GM21447 (cell line): Measurements from ENCODE around the gene CASQ1.

Experiments used
- ATAC-seq: cut with Tn5 transposase; IDR thresholded peaks from one replicate; pipeline ENCODE4 v1.9.1; 2021; ENCODE audit not compliant: unreplicated experiment

Gene CASQ1

DNA sequence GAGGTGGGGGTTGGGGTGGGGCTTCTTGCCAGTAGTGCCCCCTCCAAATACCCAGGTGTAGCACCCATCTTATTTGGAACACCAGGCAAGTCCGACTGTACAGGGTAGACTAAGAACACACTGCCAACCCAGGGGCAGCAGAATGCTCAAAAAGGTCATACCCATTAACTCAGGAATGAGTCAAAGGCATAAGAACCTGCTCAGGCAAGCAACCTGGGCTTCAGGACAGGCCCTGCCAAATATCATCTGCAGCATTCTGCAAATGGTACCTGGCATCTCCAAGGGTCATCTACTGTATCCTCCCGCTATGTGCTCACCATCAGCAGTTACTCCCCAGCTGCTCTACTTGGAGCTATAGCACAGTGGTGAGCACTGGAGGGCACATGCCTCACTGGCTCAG, 34.2 kb downstream of the CASQ1 start:
- no peak for ATAC-seq

DNA sequence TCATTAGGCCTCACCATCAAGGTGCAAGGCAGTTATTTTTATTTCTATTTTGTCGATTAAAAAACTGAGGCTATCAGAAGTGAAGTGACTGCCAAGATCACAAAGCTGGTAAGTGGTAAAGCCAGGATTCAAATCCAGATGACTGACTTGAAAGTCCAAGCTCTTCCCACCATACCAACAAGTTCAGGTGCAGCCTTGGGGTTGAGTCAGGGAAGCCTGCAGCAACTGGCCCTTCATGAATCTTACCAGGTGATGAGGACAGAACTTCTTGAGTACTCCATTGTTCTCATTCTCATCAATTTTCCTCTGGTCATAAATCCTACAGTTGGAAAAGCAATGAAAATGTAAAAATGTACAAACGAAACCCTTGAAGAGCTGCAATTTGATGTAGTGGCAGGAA, 35.0 kb downstream of the CASQ1 start:
- ATAC-seq: no peak

DNA sequence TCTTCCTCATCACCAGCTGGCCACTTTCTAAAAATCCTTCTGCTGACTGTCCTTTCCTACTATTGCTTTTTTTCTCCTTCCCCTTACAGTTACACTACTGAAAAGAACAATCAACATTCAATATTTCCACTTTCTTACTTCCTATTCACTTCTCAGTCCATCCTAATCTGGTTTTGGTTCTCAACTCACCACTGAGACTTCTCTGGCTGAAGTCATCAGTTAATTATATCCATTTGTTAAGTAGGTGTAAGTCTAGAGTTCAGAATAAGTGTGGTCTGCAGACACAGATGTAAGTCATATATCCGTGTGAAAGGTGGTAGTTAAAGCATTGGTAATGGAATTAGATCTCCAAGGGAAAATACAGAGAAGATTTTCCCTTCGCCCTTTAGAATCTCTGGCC, 36.2 kb downstream of the CASQ1 start:
- no peak for ATAC-seq

DNA sequence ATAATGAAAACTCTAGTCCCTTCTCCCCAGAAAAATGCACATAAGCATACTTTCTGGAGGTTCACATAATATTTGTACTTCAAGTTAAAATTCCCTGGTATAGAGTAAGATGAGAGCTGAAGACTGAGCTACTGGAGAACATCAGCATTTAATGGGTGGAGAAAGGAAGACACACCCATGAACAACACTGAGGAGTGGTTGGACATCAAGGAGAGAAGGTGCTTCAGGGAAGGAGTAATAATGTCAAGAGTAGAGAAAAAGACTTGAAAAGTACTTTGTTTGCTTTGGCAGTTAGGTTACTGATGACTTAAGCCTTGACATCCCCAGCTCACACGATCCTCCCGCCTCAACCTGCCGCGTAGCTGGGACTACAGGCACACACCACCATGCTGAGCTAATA, 36.7 kb downstream of the CASQ1 start:
- no peak for ATAC-seq

DNA sequence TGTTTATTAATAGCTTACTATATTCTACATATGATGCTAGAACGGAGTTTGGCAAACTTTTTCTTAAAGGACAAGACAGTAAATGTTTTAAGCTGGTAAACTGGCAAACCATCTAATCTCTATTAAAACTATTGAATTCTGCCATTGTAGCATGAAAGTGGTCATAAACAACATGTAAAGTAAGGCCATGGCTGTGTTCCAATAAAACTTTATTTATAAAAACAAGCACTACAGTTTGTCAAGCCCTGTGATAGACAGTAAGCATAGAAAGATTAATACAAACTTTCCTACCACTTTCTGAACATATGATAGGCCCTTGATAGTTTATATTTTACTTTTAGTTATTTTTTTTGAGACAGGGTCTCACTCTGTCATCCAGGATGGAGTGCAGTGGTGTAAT, 37.2 kb downstream of the CASQ1 start:
- ATAC-seq: no peak

DNA sequence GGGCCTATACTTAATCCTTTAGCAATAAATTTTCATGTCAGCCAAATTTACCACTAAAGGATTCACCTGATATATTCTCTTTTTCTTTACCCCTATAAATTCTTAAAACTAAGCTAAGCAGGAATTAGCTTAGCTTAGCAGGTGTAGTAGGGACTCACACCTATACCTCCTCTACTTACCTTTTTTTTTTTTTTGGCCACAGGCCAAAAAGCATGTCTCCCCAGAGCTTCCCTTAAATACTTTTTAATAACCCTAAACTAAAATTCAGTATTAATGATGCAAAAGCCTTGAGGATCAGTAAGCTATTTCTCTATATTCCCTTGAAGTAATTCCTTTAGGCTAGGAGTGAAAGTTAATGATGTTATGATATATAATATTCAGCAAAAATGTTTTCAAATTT, 38.1 kb downstream of the CASQ1 start:
- no peak for ATAC-seq

DNA sequence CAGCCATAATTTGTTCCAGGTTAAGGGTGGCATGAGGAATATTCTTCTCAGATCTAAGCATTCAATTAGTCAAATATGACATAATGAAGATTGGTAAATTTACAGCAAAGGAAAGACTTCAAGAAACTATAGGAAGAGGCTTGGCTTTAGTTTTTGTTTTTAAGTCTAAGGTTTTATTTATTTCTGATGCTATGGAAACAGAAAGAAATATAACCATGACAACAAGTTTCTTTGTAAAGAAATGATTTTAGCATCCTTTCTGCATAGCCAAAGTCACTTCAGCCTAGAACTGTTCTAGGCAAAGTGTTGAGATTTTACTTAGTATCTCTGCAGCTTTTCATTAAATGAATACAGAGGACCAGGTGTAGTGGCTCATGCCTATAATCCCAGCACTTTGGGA, 42.5 kb downstream of the CASQ1 start:
- no peak for ATAC-seq

DNA sequence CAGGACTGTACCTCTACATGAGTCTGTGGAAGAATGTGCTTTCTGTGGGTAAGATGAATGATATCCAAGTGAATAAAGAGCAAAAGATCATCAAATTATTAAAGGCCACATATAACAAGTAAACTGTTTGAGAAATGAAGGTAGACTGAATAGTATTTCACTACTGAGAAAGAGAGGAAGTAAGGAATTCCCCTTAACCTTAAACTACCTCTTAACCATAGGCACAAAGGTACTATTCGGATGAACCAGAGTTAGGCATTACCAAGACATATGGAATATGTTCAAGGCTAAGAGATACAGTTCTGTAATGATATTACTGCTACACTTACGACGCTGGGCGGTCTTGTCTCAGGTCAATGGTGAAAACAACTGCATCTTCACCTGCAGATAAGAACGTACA, 46.4 kb downstream of the CASQ1 start:
- ATAC-seq: no peak

DNA sequence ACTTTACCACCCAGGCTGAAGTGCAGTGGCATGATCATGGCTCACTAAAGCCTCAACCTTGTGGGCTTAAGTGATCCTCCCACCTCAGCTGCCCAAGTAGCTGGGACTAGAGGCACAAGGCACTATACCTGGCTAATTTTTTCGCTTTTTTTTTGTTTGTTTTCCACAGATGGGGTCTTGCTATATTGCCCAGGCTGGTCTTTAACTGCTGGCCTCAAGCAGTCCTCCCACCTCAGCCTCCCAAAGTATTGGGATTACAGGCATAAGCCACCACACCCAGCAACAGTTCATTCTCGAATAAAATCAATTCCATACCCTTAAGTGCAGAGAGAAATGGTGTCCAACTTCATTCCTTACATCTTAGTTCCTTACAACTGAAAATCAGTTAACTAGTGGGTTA, 47.2 kb downstream of the CASQ1 start:
- no peak for ATAC-seq

DNA sequence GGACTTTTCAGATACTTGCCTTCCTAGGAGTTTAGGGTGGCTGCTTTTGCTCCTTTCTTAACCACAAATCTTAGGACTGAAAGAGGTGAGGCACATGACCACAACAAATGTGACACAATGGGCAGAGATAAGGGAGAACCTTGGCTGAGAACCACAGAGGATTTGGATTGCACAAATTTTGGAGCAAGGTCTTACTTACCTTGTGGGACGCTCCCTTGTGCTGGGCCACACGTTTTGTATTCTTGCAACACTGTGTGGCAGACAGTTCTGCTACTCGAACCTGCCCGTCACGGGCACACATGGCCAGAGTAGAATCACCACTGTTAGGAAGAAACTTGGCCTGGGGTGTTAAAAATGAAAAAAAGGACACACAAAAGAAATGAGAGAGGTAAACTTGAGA, 48.0 kb downstream of the CASQ1 start:
- no peak for ATAC-seq

DNA sequence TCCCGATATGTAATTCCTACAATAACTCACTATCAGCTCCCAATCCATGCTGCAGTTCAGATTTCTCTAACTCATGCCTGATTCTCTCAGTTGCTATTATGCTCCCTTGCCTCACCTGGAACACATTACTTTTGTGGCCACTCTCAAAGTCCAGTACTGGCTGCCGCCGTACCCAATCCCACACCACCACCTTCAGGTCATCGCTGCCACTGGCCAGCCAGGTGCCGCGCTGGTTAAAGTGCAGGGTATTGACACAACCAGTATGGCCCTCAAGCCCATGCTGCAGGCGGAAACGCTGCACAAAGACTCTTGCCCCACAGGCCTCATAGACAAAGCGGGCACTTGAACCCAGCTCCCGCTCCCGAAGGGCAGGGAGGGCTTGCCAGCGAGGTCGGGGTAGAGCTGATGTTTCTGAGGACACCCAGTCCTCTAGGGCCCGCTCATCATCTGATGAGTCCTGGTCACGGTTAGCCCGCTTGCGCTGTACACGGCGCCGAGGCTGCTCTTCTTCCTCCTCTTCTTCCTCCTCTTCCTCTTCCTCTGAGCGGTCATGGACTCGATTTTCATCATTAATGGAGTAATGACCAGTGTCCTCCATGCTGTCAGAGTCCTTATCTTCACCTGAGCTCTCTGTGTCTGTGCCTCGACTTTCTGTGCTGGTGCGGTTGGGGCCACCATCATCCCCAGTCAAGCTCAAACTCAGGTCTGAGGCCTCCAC, 49.4 kb downstream of the CASQ1 start:
- ATAC-seq: no peak

DNA sequence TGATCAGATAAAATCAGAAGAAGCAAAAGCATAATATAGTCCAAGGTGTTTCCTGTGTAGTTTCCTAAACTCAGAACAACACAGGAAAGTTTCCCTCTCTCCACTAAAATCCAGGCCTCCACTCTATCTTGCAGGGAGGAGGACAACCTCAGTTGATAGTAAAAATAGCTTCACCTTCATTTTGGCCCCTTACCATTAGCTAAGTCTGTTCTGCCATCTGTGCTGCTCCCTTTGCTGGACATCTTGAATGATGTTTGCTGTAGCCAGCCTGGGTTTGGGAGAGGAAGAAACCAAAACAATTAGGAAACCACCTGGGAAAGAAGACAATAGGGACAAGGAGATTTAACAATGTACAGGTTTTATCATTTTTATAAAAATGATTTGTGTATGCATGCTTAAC, 53.4 kb downstream of the CASQ1 start:
- no peak for ATAC-seq

DNA sequence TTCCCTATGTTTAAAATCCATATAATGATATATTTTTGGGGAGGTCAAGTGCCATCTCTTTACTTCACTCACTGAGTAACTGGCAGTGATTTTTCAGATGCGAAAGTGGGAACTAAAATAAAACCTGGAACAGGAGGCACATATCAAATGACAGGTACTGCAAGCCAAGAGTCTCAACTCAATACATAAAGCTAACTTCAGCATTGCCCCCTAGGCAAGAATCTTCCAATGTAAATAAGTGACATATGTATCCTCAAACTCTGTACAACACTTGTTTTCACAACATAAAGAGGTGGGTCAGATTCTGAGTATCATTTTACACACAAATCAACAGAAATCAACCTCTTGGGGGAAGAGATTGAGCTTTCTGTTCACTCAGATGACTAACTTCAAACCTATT, 53.8 kb downstream of the CASQ1 start:
- ATAC-seq: no peak

DNA sequence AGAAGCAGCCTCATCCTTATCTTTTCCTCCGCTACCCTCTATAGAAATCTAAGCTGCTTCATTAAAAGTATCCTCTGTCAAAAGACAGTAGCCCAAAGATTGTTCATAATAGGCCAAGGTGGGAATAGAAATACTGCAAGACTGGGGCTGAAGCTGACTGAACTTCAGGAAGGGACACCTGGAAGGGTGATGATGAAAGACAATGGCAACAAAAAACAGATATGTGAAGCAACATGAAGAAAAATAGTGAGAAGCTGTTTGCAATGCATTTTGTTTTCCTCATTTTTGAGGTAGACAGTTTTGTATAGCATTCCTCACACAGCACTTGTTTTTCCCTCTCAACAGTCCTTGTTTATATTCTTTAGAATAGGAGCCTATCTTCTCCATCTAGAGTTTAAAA, 55.1 kb downstream of the CASQ1 start:
- ATAC-seq: no peak

DNA sequence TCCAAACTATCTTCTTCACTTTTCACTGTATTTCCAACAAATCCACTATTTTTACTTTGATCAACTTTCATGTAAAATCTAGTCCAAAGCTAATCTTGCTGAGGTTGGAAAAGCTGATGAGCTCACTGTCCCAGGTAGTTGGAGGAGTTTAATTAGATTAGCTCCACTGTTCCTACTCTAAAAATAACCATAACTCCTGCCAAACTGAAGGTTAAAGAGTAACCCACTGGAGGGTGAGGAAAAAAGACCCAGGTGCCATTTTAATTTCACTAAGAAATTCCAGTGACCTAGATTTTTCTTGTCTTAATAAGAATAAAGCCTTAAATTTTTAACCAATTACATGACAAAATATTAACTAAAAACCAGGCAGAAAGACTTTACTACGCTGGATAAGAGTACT, 56.7 kb downstream of the CASQ1 start:
- no peak for ATAC-seq

DNA sequence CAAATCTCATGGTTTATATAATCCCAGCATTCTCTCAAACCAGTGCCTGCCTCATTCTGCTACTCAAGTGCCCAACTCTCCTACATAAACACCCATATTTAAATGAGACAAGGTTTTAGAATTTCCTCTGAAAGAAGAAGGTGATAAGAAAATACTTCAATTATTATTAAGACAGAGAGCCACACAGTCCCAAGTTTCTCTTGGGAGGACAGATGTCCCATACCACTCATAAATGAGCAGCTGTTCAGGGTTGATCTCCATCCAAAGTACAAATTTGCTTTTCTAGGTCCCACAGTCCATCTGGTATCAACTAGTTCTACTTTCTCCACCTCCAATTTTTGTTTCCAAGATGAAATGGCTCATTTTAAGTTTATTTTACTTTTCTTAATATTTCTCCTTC, 60.6 kb downstream of the CASQ1 start:
- ATAC-seq: no peak
